Prostate gland (tissue), 2 donors: ENCODE results near the gene WASHC2C. TPM values are rescaled to one million over a fixed set of nuclear protein-coding genes. Genes with fewer than 3 reads are reported as not detected.
"Not testable (repeated sequence)": the region's sequence is repeated elsewhere in the genome, so short reads cannot be mapped to it uniquely, and the experiment has no call there.

ENCODE experiments used
- DNase-seq: peaks from one replicate; pipeline ENCODE4 v3.0.0-alpha.2; 2019; ENCODE audit warnings: low spot score
- H3K27ac ChIP-seq, 2 donors: fragments of 200-600 bp; sonication (generic); 2 replicates each; pipeline ENCODE4 v1.5.1; 2017 to 2019
- H3K27me3 ChIP-seq: fragments of 200-600 bp; sonication (generic); replicated peaks from 2 replicates; pipeline ENCODE4 v1.5.1; 2019; ENCODE audit not compliant: insufficient read depth
- H3K36me3 ChIP-seq, 2 donors: fragments of 200-600 bp; sonication (generic); 1 replicate in 1 of 2; 2 replicates in 1 of 2; pipeline versions ENCODE4 v1.5.1 to v1.8.1; 2017 to 2019
- H3K4me1 ChIP-seq: fragments of 200-600 bp; sonication (generic); replicated peaks from 2 replicates; pipeline ENCODE4 v1.5.1; 2019
- H3K4me3 ChIP-seq, 2 donors: fragments of 200-600 bp; sonication (generic); 2 replicates each; pipeline ENCODE4 v1.5.1; 2017 to 2019
- H3K9me3 ChIP-seq: fragments of 200-600 bp; sonication (generic); 2 replicates; pipeline ENCODE4 v1.5.1; 2017
- WGBS: methylation state at CpG from one replicate; pipeline ENCODE4 v1.1.5; 2018; 5-methylcytosine and 5-hydroxymethylcytosine counted together
- intact Hi-C: fragments of 100-400 bp; cut with DNase I; formaldehyde crosslinking; loops from one replicate; pipeline ENCODE4 v1.14.2; 2022
- total RNA-seq, 2 donors: library from RNA; depleted of rRNA; stranded (reverse); fragments of >200 nt; gene quantifications; one replicate each; pipeline ENCODE4 v1.1.0, GENCODE V29; 2016
- TF ChIP-seq, protein P1 (sequence below), 4 experiments: fragments of 200-600 bp in 2 of 4; fragments of 450-650 bp in 2 of 4; sonication (generic) in 2 of 4; IDR thresholded peaks; 1 replicate in 3 of 4; 2 replicates in 1 of 4; pipeline ENCODE4 v1.5.1; 2016 to 2019; ENCODE audit warnings: antibody characterized with exemption in 4 of 4, mild to moderate bottlenecking in 2 of 4, moderate library complexity in 2 of 4

WASHC2C gene
- total RNA-seq, 2 donors from 2014 or later = 36.8 to 37.3 TPM

DNA sequence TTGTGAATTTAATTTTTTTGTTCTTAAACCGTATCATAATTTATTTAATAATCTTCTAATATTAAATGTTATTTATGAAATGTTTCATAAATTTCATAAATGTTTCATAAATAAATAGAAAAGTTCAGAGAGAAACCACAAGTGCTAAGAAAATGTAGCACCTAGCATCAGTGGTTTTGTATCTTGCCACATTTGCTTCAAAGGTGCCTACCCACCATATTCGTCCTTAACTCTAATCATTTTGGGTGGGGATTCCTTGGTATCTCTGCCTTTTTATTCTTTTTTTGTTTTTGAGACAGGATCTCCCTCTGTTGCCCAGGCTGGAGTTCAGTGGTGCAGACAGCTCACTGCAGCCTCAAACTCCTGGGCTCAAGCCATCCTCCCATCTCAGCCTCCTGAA lies 7.4 kb downstream of the WASHC2C start:
- H3K36me3 ChIP-seq, H3K4me3 ChIP-seq, H3K9me3 ChIP-seq, H3K4me1 ChIP-seq, H3K27ac ChIP-seq, H3K27me3 ChIP-seq, intact Hi-C loops, DNase-seq: not testable (repeated sequence)
- 94% methylated on average over 1 of the region's 2 CpGs for WGBS

DNA sequence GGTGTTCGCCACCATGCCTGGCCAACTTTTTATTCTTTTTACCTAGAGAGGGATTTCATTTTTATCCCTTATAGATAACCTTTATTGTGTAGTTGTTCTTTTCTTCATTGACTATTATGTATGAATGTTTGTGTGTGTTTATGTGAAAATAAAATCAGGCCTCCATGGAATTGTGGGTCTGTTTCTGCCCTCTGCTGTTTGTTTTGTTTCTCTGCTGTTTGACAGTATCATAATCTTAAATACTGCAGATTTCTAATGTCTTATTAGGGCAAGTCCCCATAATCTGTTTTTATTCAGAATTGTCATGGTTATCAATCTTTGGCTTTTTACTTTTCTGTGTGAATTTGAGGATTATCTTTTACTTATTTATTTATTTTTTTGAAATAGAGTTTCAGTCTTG lies 7.8 kb downstream of the WASHC2C start:
- intact Hi-C loops, H3K36me3 ChIP-seq, H3K9me3 ChIP-seq, DNase-seq, H3K4me1 ChIP-seq, H3K4me3 ChIP-seq, H3K27me3 ChIP-seq, H3K27ac ChIP-seq: not testable (repeated sequence)
- TF ChIP-seq, protein P1, sequence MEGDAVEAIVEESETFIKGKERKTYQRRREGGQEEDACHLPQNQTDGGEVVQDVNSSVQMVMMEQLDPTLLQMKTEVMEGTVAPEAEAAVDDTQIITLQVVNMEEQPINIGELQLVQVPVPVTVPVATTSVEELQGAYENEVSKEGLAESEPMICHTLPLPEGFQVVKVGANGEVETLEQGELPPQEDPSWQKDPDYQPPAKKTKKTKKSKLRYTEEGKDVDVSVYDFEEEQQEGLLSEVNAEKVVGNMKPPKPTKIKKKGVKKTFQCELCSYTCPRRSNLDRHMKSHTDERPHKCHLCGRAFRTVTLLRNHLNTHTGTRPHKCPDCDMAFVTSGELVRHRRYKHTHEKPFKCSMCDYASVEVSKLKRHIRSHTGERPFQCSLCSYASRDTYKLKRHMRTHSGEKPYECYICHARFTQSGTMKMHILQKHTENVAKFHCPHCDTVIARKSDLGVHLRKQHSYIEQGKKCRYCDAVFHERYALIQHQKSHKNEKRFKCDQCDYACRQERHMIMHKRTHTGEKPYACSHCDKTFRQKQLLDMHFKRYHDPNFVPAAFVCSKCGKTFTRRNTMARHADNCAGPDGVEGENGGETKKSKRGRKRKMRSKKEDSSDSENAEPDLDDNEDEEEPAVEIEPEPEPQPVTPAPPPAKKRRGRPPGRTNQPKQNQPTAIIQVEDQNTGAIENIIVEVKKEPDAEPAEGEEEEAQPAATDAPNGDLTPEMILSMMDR (IDR thresholded peaks at IDR 0.05) = peak in 1 of 4 experiments; percentile 6
- 100% methylated on average over 1 of the region's 1 CpG for WGBS

DNA sequence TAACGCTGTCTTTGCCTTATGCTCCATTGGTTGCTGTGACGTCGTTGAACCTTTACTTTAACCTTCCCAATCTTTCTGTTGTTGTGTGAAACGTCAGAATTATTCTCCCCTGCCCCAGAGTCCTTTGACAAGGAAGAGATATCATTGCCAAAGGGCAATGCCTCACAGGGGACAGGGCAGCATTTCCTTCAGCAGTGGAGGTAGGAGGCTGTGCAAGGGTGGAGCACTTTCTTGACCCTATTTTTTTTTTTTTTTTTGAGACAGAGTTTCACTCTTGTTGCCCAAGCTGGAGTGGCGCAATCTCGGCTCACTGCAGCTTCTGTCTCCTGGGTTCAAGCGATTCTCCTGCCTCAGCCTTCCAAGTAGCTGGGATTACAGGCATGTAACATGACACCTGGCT lies 14.5 kb downstream of the WASHC2C start:
- DNase-seq, H3K27me3 ChIP-seq, H3K27ac ChIP-seq, H3K4me3 ChIP-seq, intact Hi-C loops, H3K9me3 ChIP-seq, H3K4me1 ChIP-seq, H3K36me3 ChIP-seq: not testable (repeated sequence)
- 85% methylated on average over 7 of the region's 7 CpGs for WGBS

DNA sequence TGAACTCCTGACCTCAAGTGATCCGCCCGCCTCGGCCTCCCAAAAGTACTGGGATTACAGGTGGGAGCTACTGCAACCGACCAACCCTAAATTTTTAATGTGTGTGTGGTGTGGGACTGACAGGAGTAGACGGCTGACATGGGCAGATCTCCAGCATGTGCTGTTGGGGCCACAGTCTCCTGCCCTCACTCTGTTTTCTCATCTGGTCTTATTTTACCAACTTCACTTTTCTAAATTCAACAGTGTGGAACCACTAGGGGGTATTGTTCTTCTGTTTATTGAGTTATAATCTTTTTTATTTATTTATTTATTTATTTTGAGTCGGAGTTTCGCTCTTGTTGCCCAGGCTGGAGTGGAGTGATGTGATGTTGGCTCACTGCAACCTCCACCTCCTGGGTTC lies 14.9 kb downstream of the WASHC2C start:
- H3K9me3 ChIP-seq, H3K4me3 ChIP-seq, H3K4me1 ChIP-seq, intact Hi-C loops, H3K36me3 ChIP-seq, DNase-seq, H3K27me3 ChIP-seq, H3K27ac ChIP-seq: not testable (repeated sequence)
- WGBS = 89% methylated on average over 7 of the region's 7 CpGs

DNA sequence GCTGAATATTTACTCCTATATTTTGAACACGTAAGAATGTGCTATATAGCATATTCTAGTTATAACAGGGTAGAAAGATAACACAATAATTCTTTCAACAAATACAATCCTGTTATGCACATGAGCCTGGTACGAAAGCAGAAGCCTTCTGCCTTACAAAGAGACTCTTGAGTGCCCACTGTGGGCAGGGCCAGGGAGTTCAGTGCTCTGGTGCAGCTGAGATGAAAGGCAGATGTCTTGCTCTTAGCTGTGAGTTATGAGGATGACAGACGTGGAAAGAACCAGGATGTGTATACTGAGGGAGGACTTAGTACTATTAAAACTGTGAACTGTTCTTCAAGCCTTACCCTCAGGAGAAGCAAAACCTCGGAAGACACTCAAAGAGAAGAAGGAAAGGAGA lies 24.1 kb downstream of the WASHC2C start:
- H3K4me1 ChIP-seq, H3K36me3 ChIP-seq, H3K27me3 ChIP-seq, H3K4me3 ChIP-seq, intact Hi-C loops, DNase-seq, H3K27ac ChIP-seq, H3K9me3 ChIP-seq: not testable (repeated sequence)
- 92% methylated on average over 2 of the region's 4 CpGs for WGBS

DNA sequence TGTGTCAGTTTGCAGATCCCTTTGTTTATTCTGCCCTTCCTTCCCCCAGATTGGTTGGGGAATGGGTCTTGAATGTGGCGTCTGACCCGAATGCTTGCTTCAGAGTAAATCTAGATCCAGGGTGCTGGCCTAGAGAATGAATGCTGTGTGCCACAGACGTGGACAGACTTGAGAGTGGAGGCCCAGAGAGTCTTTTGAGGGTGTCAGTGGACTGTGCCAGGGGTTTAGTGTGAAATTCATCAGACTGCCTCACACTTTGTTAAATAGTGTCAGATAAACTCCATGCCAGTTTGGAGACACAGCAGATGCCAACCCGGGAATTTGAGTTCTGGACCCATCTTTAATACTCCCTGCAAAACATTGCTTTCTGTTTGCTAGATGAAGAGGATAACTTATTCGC lies 25.1 kb downstream of the WASHC2C start:
- WGBS = 88% methylated on average over 4 of the region's 5 CpGs
- H3K27me3 ChIP-seq, H3K27ac ChIP-seq, H3K36me3 ChIP-seq, H3K4me3 ChIP-seq, H3K9me3 ChIP-seq, intact Hi-C loops, H3K4me1 ChIP-seq, DNase-seq: not testable (repeated sequence)

DNA sequence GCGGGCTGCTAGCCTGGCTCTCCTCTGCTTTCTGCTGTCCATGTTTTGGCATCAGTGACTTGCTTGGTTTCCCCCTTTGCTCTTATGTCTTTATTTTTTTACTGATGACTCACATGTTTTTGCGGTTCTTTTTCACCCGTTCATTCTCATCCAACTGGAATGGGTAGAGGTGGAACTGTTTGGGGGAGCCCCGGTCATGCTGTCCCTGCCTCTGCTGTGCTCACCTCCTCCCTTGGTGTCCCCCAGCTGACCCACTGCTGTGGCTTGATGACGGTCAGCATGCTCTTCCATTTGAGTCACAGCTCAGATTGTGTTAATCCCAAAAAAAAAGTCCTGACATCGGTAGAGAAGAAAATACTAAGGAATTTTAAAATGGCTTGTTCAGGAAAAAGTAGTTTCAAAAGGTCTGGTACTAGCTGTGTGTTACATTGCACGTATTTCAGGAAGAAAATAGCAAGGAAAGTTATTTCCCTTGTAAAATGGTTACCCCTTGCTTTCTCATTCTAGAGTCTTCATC lies 27.0 kb downstream of the WASHC2C start:
- H3K27me3 ChIP-seq, H3K9me3 ChIP-seq, DNase-seq, H3K4me3 ChIP-seq, intact Hi-C loops, H3K36me3 ChIP-seq, H3K4me1 ChIP-seq, H3K27ac ChIP-seq: not testable (repeated sequence)
- 80% methylated on average over 6 of the region's 7 CpGs for WGBS

DNA sequence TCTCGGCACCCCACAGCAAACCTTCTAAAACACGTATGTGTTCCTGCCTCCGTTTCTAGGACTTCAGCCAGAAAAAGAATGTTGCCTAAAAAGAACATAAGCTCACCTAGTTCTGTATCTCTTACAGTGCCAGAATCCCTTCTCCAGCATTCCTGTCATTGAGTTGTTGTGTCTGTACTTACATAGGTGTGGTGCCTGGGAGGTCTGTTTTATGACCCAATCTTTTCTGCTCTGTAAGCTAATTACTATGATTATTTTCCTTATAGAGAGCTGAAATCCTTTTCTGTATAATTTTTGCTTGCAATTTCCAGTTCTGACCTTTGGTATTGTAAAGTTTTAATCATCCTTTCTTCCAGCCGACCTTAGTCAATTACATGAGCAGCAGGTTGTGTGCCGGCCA lies 28.0 kb downstream of the WASHC2C start:
- WGBS = 94% methylated on average over 5 of the region's 5 CpGs

DNA sequence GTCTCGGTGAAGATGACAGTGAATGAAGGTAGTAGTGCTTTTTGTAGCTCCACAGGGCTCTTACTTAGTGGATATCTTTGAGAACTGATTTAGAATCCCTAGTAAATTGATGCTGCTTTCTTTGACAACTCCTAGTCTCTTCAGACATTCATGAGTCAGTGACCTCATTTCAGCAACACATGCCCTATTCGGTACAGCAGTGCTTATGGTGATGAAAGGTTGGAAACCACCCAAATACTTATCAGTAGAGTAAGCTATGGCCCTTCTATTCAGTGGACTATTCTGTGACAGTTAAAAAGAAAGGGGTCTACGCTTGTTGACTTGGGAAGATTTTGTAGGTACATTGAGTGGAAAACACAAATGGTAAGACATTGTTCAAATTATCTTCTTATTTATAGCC lies 29.0 kb downstream of the WASHC2C start:
- H3K36me3 ChIP-seq, H3K4me1 ChIP-seq, H3K27me3 ChIP-seq, intact Hi-C loops, H3K9me3 ChIP-seq, H3K4me3 ChIP-seq, DNase-seq, H3K27ac ChIP-seq: not testable (repeated sequence)
- 91% methylated on average over 1 of the region's 3 CpGs for WGBS

More for the DNA sequence above, 28.0 kb downstream of the WASHC2C start:
- intact Hi-C loops, H3K36me3 ChIP-seq, H3K27ac ChIP-seq, H3K27me3 ChIP-seq, H3K4me3 ChIP-seq, DNase-seq, H3K9me3 ChIP-seq, H3K4me1 ChIP-seq: not testable (repeated sequence)

DNA sequence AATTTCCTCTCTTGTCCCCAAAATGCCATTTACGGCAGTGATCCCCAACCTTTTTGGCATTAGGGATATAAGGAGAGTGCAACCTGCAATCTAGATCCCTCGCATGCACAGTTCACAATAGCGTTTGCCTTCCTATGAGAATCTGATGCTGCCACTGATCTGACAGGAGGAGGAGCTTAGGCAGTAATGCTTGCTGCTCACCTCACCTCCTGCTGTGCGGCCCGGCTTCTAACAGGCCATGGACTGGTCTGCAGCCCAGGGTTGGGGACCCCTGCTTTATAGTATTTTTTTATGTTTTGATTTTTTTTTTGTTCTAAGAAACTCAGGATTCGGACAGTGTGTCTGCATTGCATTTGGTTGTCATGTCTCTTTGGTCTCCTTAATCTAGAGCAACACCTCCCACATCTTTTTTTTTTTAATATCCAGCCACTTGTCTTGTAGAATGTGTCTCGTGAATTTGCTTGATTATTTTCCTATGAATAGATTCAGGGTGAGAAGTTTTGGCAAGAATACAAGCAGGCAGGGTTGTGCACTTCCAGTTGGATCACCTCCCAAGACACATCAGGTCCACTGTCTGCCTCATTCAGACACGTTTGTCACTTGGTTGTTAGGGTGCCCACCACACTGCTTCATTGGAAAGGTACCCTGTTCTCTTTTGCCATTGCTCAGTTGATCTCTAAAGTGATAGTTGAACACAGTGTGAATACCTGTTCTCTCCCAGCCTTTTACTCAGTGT lies 30.8 kb downstream of the WASHC2C start:
- intact Hi-C loops, H3K4me1 ChIP-seq, H3K27me3 ChIP-seq, H3K27ac ChIP-seq, DNase-seq, H3K4me3 ChIP-seq, H3K9me3 ChIP-seq, H3K36me3 ChIP-seq: not testable (repeated sequence)
- 79% methylated on average over 8 of the region's 8 CpGs for whole genome bisulfite sequencing

DNA sequence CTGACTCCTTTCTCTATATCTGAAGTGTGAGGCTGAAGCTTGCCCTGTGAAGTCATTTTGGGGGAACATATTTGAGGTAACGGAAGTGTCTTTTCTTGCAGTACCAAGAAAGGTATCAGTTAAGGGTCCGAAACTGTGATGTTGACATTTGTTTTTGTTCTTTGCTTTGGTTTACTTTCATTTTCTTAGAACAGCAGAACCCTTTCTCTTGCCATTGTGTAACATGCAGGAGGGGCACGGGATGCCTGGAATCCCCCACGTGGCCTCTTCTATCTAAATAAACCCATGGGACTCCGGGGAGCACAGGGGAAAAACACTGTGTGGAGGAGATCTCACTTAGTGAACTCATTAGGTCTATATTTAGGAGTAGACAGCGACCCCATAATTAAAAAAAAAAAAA lies 34.6 kb downstream of the WASHC2C start:
- WGBS = 75% methylated on average over 6 of the region's 6 CpGs
- H3K27me3 ChIP-seq, H3K36me3 ChIP-seq, DNase-seq, H3K4me1 ChIP-seq, H3K27ac ChIP-seq, H3K4me3 ChIP-seq, intact Hi-C loops, H3K9me3 ChIP-seq: not testable (repeated sequence)

DNA sequence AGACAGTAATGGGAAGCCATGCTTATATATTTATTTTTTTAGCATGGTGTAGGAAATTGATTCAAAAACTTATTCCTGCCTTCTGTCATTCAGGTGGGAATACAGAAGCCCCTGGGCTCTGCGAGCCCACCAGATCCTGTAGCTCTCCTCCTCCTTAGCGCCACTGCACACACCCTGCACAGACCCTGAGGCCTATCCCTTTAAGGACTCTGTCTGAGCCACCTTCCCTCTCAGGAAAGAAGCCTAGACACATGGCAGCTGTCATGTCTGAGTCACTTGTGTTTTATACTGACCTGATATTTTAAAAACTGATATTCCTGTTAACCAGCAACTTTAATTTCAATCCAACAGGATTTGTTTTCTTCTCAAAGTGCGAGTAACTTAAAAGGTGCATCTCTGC lies 36.0 kb downstream of the WASHC2C start:
- H3K27me3 ChIP-seq, H3K27ac ChIP-seq, H3K9me3 ChIP-seq, H3K4me1 ChIP-seq, H3K36me3 ChIP-seq, DNase-seq, intact Hi-C loops, H3K4me3 ChIP-seq: not testable (repeated sequence)
- 77% methylated on average over 2 of the region's 3 CpGs for WGBS
